Measurements from ENCODE around the gene ESM1.
A peak's percentile ranks its signal among the peaks of the same experiment; 100 is the strongest.

The ESM1 gene

DNA sequence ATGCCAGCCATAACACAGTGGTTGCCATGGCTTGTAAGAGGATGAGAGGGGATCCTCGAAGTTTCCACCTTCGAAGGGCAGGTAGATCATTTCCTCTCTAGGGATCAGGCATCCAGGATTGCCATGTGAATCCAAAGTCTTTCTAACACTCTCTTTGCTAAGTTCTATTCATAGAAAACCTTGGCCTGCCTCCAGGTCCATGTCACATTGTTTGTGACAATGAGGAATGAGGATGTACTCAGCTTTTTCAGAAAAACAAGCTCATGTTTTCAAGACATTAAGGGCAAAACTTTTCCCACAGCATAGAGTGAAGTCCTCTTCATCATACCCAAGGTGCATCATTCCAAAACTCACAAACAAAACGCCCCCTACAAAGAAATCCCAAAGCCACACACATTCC, 19.6 kb downstream of the ESM1 start:
- no peaks in the 10 kb centered on the region for H3K36me3 ChIP-seq (replicated peaks)
- no peak overlapping the region for H3K4me3 ChIP-seq
- no peaks in the 10 kb centered on the region for H3K4me1 ChIP-seq
- no peaks in the 10 kb centered on the region for H3K9me3 ChIP-seq
- DNase-seq (ENCODE audit: low spot score in 2 of 2): no peak
- in situ Hi-C loops (cut with MboI; ENCODE audit: low sequenced_read_pairs): no loop called here
- peaks cover 3% of the 10 kb centered on the region; the same call in 1 of the 2 replicates for H3K27me3 ChIP-seq (ENCODE audit: low read depth)

DNA sequence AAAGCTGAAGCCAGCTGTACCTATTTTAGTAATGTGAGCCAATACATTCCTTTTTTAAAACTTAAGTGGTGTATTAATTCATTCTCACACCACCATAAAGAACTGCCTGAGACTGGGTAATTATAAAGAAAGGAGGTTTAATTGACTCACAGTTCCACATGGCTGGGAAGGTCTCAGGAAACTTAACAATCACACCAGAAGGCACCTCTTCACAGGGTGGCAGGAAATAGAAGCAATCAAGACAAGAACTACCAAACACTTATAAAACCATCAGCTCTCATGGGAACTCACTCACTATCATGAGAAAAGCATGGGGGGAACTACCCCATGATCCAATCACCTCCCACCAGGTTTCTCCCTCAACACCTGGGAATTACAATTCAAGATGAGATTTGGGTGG, 21.0 kb downstream of the ESM1 start:
- no peaks in the 10 kb centered on the region for H3K36me3 ChIP-seq (replicated peaks)
- H3K4me3 ChIP-seq: no peak overlapping the region
- DNase-seq (ENCODE audit: low spot score in 2 of 2): no peak
- in situ Hi-C loops (cut with MboI; ENCODE audit: low sequenced_read_pairs): no loop called here
- no peaks in the 10 kb centered on the region for H3K9me3 ChIP-seq
- no peaks in the 10 kb centered on the region for H3K4me1 ChIP-seq
- H3K27me3 ChIP-seq (ENCODE audit: low read depth): peaks cover 3% of the 10 kb centered on the region; the same call in 1 of the 2 replicates

DNA sequence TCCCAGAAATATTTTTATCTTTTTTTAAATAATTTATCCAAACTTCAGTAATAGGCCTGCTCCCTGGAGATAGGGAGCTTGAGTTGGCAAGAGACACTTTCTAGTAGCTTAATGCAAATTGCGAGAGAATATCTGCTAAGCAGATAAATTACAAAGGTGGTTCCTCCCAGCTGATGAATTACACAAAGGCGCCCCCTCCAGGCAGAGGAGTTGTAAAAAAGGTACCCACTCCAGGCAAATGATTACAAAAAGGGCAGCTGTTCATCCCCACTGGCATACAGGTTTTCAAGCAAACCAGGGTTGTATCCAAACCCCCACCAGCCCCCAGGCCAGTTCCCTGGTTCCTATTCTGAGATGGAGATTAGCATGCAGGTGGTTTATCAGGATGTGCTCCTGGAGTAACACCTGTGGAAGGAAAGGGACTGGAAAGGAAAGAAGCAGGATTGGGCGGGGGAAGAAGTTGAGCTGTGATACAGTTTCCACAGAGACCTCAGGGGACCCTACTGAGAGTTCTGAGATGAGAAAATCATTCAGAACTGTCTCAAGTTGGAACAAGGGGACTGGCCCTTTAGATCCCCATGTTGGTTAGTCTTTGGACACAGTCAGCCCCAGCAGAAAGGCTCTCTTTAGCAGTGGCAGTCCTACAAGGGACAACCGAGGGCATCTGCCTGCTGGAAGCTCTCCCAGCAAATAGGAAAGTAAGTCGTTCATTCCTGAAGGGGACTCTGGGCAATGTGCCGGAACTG, 25.5 kb downstream of the ESM1 start:
- no peaks in the 10 kb centered on the region for H3K9me3 ChIP-seq
- no peaks in the 10 kb centered on the region for H3K27me3 ChIP-seq (ENCODE audit: low read depth)
- no peaks in the 10 kb centered on the region for H3K4me1 ChIP-seq
- in situ Hi-C loops (cut with MboI; ENCODE audit: low sequenced_read_pairs): no loop called here
- DNase-seq (ENCODE audit: low spot score in 2 of 2): peak; percentile 3 to 60
- no peak overlapping the region for H3K4me3 ChIP-seq
- no peaks in the 10 kb centered on the region for H3K36me3 ChIP-seq (replicated peaks)

DNA sequence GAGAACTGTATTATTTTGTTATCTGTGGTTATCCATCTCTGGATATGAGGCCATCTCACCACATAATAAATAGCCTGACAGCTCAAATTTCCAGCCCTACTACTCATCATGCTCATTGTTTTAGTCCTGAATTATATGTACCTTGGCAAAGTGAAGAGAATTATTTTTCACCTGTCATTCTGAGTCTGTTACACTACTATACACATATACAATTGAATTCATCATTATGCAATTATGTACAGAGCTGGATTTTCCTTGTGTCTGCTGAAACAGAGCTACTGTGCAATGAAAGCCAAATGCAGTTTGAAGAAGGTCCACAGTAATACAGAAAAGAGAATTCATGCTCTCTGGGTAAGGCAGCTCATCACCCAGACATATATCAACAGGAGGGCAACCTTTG, 28.5 kb downstream of the ESM1 start:
- no peak for DNase-seq (ENCODE audit: low spot score in 2 of 2)
- Histone ChIP-seq H3K36me3 (replicated peaks) (no peaks in the 10 kb centered on the region), H3K9me3 (0 out of 2 replicates have a peak, but pooled peaks cover 2% of the 10 kb centered on the region), H3K4me3 (no peak overlapping the region), H3K4me1 (no peaks in the 10 kb centered on the region), H3K27me3 (ENCODE audit: low read depth) (no peaks in the 10 kb centered on the region)
- in situ Hi-C loops (cut with MboI; ENCODE audit: low sequenced_read_pairs): no loop called here

DNA sequence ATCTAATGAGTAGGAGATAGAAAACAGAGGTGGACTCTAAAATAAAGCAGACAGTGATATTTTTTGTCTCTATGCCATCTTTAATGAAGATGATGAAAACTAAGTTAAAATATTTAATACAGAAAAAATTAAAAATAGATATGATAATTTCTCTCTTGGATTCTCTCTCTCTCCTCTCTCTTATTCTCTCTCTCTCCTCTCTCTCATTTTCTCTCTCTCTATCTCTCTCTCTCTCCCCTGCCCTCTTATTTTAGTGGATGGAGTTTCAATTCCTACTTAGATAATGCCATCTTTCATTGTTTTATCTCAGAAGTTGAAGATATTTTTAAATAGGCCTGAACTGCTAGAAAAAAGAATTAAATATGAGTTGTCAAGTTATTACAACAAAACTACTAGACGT, 38.2 kb downstream of the ESM1 start:
- H3K36me3 ChIP-seq (replicated peaks): no peaks in the 10 kb centered on the region
- no peak for DNase-seq (ENCODE audit: low spot score in 2 of 2)
- H3K4me1 ChIP-seq: no peaks in the 10 kb centered on the region
- H3K27me3 ChIP-seq (ENCODE audit: low read depth): no peaks in the 10 kb centered on the region
- in situ Hi-C loops (cut with MboI; ENCODE audit: low sequenced_read_pairs): no loop called here
- no peak overlapping the region for H3K4me3 ChIP-seq
- H3K9me3 ChIP-seq: no peaks in the 10 kb centered on the region

DNA sequence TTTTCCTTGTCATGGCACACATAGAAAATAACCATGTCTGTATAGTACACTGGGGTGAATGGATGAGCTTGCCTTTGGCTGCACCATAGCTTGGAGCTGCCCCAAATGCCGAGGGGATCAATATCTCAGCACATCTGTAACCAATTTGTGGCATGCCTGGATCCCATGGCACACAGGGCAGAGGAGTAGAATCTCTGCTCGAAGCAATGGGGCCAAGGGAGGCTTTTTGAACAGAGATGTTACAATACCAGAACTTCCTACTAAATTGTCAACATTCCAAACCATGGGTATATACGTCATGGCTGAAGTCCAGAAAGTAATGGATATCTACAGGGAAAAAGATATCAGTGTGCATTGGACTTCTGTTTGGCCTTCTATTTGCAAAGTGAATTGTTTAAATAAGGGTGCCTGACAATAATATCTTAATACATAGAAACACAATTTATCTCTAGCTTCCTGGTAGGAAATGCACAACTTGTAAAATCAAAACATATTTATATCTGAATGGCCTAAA, 39.0 kb downstream of the ESM1 start:
- no peaks in the 10 kb centered on the region for H3K4me1 ChIP-seq
- H3K9me3 ChIP-seq: no peaks in the 10 kb centered on the region
- no peak overlapping the region for H3K4me3 ChIP-seq
- H3K27me3 ChIP-seq (ENCODE audit: low read depth): no peaks in the 10 kb centered on the region
- DNase-seq (ENCODE audit: low spot score in 2 of 2): no peak
- in situ Hi-C loops (cut with MboI; ENCODE audit: low sequenced_read_pairs): no loop called here
- H3K36me3 ChIP-seq (replicated peaks): no peaks in the 10 kb centered on the region

DNA sequence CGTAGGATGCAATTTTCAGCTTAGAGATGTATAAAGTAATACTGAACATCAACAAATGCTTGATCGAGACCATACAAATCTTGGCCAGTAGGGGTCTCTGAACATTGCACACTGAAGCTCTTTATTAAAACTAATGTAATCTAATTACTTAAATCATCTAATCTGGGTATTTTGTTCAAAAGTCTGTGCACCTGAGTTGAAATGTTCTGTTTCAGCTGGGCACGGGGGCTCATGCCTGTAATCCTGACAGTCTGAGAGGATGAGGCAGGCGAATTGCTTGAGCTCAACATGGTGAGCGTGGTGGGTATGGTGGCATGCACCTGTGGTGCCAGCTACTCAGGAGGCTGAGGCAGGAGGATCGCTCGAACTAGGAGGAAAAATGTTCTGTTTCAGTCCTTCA, 41.0 kb downstream of the ESM1 start:
- DNase-seq (ENCODE audit: low spot score in 2 of 2): peak; percentile 27 to 33
- Histone ChIP-seq H3K36me3 (replicated peaks) (no peaks in the 10 kb centered on the region), H3K4me1 (no peaks in the 10 kb centered on the region), H3K4me3 (no peak overlapping the region), H3K27me3 (ENCODE audit: low read depth) (no peaks in the 10 kb centered on the region), H3K9me3 (no peaks in the 10 kb centered on the region)
- in situ Hi-C loops (cut with MboI; ENCODE audit: low sequenced_read_pairs): no loop called here

DNA sequence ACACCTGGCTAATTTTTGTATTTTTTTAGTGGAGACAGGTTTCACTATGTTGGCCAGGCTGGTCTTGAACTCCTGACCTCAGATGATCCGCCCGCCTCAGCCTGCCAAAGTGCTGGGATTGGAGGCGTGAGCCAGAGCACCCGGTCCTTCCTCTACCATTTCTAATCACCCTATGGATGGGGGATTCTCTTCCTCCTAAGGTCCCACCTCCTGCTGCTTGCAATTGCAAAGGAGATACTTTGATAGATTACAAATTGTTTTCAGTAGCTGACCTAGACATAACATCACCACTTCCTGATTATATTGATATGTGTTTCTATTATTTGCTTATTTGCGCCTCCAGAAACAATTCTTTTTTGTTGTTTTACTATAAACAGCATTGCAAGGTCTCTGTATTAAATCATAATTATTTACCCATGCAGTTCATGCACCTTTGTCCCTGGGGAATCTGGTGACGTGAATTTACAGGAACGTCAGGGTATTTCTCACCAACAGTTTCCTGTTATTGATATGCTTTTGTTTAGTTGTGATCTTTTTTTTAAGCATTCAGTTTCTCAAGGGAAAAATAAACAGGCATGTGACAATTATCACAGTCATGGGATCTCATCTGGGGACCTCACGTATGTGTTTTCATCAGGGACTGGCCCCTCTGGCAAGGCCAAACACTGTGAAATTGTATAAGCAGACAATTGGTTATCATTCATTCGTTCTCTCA, 43.2 kb downstream of the ESM1 start:
- H3K36me3 ChIP-seq (replicated peaks): no peaks in the 10 kb centered on the region

DNA sequence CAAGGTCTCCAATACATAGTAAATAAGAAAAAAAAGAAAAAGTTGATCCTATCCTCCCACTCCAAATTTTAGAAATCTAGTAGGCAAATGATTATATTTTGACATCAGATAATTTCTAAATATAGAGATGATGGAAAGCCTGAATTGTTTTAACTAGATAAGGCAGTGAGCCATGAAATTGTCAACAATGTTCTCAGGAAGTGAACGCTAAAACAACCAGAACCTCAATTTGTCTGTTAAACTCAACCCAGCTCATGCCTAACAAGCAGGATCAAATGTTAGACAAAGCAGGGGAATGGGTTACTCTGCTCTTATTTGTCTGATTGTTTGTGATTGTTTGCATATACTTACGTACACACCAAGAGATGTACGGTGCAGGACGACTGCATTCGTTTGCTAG, 49.2 kb downstream of the ESM1 start:
- Histone ChIP-seq H3K27me3 (ENCODE audit: low read depth) (no peaks in the 10 kb centered on the region), H3K4me3 (no peak overlapping the region), H3K9me3 (no peaks in the 10 kb centered on the region), H3K36me3 (replicated peaks) (no peaks in the 10 kb centered on the region), H3K4me1 (no peaks in the 10 kb centered on the region)
- DNase-seq (ENCODE audit: low spot score in 2 of 2): no peak
- in situ Hi-C loops (cut with MboI; ENCODE audit: low sequenced_read_pairs): no loop called here

More for the DNA sequence above, 43.2 kb downstream of the ESM1 start:
- in situ Hi-C loops (cut with MboI; ENCODE audit: low sequenced_read_pairs): no loop called here
- Histone ChIP-seq H3K27me3 (ENCODE audit: low read depth) (no peaks in the 10 kb centered on the region), H3K4me3 (no peak overlapping the region), H3K4me1 (no peaks in the 10 kb centered on the region), H3K9me3 (no peaks in the 10 kb centered on the region)
- DNase-seq (ENCODE audit: low spot score in 2 of 2): no peak

DNA sequence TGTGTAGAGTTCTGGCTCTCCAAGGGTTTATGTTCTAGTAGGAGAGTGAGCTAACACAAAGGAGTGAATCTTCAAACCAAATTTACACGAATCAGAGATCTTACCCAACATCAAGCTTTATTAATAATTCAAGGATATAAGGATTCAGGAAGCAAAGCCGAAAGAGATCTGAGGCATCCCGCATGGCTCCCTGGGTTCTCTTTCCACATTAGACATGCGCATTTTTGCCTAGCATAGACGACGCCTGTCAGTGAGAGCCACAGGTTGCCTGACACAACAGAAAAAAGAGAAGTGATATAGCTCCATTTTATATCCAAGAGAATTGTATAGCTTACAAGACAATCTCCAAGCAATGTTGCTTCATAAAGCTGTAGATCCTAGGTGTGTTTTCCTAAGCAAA, 52.6 kb downstream of the ESM1 start:
- no peak overlapping the region for H3K4me3 ChIP-seq
- no peaks in the 10 kb centered on the region for H3K27me3 ChIP-seq (ENCODE audit: low read depth)
- in situ Hi-C loops (cut with MboI; ENCODE audit: low sequenced_read_pairs): no loop called here
- DNase-seq (ENCODE audit: low spot score in 2 of 2): no peak
- no peaks in the 10 kb centered on the region for H3K9me3 ChIP-seq
- H3K36me3 ChIP-seq (replicated peaks): no peaks in the 10 kb centered on the region
- no peaks in the 10 kb centered on the region for H3K4me1 ChIP-seq

DNA sequence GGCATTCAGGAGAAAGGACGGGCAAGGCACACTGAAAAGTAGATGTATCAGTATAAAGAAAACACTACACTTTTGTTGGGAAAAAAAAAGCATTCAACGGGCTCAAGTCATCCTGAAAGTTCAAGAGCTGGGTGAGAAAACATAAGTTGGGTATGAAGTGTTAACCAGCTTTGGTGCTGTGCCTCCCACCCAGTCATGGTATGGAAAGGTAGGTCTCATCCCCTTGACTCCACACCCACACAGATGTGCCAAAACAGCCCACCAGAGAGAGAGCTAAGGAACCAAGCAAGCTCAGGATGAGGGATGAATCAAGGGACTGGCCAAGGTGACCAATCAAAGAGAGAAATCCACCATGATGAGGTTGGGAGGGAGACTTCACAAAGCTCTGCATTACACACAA, 54.7 kb downstream of the ESM1 start:
- in situ Hi-C loops (cut with MboI; ENCODE audit: low sequenced_read_pairs): no loop called here

More for the DNA sequence above, 54.7 kb downstream of the ESM1 start:
- no peaks in the 10 kb centered on the region for H3K4me1 ChIP-seq
- no peaks in the 10 kb centered on the region for H3K36me3 ChIP-seq (replicated peaks)
- DNase-seq (ENCODE audit: low spot score in 2 of 2): no peak
- H3K9me3 ChIP-seq: no peaks in the 10 kb centered on the region
- H3K4me3 ChIP-seq: no peak overlapping the region
- no peaks in the 10 kb centered on the region for H3K27me3 ChIP-seq (ENCODE audit: low read depth)

Data from HAP-1 (cell line).